GM13976 (cell line): ENCODE data around the gene RHOF.

ENCODE experiments used
- DNase-seq: peaks from one replicate; pipeline ENCODE4 v3.0.0; 2012; ENCODE audit warnings: low spot score
- in situ Hi-C: fragments of 300-500 bp; cut with MboI; formaldehyde crosslinking; loops from one replicate; pipeline ENCODE4 v1.12.0; 2022; ENCODE audit warnings: low sequenced_read_pairs, mixed read lengths, inconsistent platforms; ENCODE audit not compliant: unreplicated experiment
- TF ChIP-seq, protein P1 (sequence below): IDR thresholded peaks from 2 replicates; pipeline ENCODE4 v1.5.1; 2012; ENCODE audit warnings: borderline replicate concordance, mild to moderate bottlenecking; ENCODE audit not compliant: insufficient read depth; ENCODE audit errors: extremely low read depth, missing control alignments, control extremely low read depth

RHOF gene

GRCh38 chr12:121830588-121831265 lies 37.2 kb upstream of the RHOF start:
- in situ Hi-C loops: no loop called here
- TF ChIP-seq, protein P1, sequence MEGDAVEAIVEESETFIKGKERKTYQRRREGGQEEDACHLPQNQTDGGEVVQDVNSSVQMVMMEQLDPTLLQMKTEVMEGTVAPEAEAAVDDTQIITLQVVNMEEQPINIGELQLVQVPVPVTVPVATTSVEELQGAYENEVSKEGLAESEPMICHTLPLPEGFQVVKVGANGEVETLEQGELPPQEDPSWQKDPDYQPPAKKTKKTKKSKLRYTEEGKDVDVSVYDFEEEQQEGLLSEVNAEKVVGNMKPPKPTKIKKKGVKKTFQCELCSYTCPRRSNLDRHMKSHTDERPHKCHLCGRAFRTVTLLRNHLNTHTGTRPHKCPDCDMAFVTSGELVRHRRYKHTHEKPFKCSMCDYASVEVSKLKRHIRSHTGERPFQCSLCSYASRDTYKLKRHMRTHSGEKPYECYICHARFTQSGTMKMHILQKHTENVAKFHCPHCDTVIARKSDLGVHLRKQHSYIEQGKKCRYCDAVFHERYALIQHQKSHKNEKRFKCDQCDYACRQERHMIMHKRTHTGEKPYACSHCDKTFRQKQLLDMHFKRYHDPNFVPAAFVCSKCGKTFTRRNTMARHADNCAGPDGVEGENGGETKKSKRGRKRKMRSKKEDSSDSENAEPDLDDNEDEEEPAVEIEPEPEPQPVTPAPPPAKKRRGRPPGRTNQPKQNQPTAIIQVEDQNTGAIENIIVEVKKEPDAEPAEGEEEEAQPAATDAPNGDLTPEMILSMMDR: no peak
- no peak for DNase-seq

GRCh38 chr12:121830134-121830533 lies 36.6 kb upstream of the RHOF start:
- DNase-seq: no peak
- in situ Hi-C loops: no loop called here
- TF ChIP-seq, protein P1: no peak

- TF ChIP-seq, protein P1: no peak
- DNase-seq: no peak
- in situ Hi-C loops: no loop called here
Observed at GRCh38 chr12:121829250-121829918, 35.9 kb upstream of the RHOF start.

DNA sequence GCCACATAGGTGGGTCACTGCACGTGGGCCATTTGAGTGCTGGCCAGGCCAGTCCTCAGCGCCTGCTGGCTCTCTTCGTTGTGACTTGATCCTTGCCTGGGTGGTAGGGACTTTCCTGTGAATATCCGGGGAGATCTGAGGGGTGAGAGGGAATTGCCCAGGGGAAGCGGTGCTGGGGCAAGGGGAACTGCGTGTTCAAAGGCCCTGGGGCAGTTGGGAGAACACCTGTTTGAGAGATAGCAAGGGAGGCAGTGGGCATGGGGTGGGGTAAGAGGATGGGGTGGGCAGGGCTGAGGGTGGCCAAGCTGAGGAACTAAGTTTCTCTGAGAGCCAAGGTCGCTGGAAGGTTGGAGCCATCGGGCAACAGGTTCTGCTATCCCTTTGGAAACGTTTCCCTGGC lies 35.3 kb upstream of the RHOF start:
- DNase-seq: no peak
- TF ChIP-seq, protein P1: no peak
- in situ Hi-C loops: no loop called here

GRCh38 chr12:121828306-121828705 lies 34.8 kb upstream of the RHOF start:
- in situ Hi-C loops: no loop called here
- TF ChIP-seq, protein P1: no peak
- no peak for DNase-seq

- in situ Hi-C loops: no loop called here
- no peak for DNase-seq
- TF ChIP-seq, protein P1: no peak
Observed at GRCh38 chr12:121827351-121828099, 34.0 kb upstream of the RHOF start.
